Epithelial cell of prostate (primary cell): ENCODE data around the gene SOS1.
A peak's percentile ranks its signal among the peaks of the same experiment; 100 is the strongest.

Source experiments
- DNase-seq: peaks from one replicate; pipeline ENCODE4 v3.0.0-alpha.2; 2011; ENCODE audit warnings: low read depth, low spot score
- H3K27ac ChIP-seq: fragments of 450-650 bp; 2 replicates; pipeline ENCODE4 v1.5.1; 2017; ENCODE audit warnings: mild to moderate bottlenecking

The SOS1 gene

GRCh38 chr2:39050109-39050508 lies 70.7 kb downstream of the SOS1 start:
- peak overlapping the region; percentile 43 for H3K27ac ChIP-seq

GRCh38 chr2:39039072-39039471 lies 81.8 kb downstream of the SOS1 start:
- DNase-seq, result no peak
- no peak overlapping the region for H3K27ac ChIP-seq

More at GRCh38 chr2:39050109-39050508, 70.7 kb downstream of the SOS1 start:
- peak; percentile 37 for DNase-seq

- H3K27ac ChIP-seq, result peak overlapping the region; percentile 26
- no peak for DNase-seq
These were observed 86.9 kb downstream of the SOS1 start for GRCh38 chr2:39033980-39034379.

GRCh38 chr2:39027421-39027820 lies 93.4 kb downstream of the SOS1 start:
- no peak for DNase-seq

GRCh38 chr2:39024833-39025232 lies 96.0 kb downstream of the SOS1 start:
- DNase-seq, result peak; percentile 68
- H3K27ac ChIP-seq, result no peak overlapping the region

More at GRCh38 chr2:39027421-39027820, 93.4 kb downstream of the SOS1 start:
- H3K27ac ChIP-seq, result no peak overlapping the region

GRCh38 chr2:39023649-39024048 lies 97.2 kb downstream of the SOS1 start:
- H3K27ac ChIP-seq, result no peak overlapping the region
- no peak for DNase-seq

GRCh38 chr2:39022642-39023235 lies 98.1 kb downstream of the SOS1 start:
- H3K27ac ChIP-seq, result no peak overlapping the region
- DNase-seq, result no peak

GRCh38 chr2:39020383-39020782 lies 100.5 kb downstream of the SOS1 start:
- no peak for DNase-seq
- H3K27ac ChIP-seq, result no peak overlapping the region

- no peak for DNase-seq
- H3K27ac ChIP-seq, result no peak overlapping the region
These were observed 102.2 kb downstream of the SOS1 start for GRCh38 chr2:39018638-39019037.

- DNase-seq, result no peak
- no peak overlapping the region for H3K27ac ChIP-seq
These were observed 103.5 kb downstream of the SOS1 start for GRCh38 chr2:39017334-39017733.

- DNase-seq, result no peak
- no peak overlapping the region for H3K27ac ChIP-seq
These were observed 105.4 kb downstream of the SOS1 start for GRCh38 chr2:39015424-39015823.

GRCh38 chr2:39013871-39014270 lies 107.0 kb downstream of the SOS1 start:
- H3K27ac ChIP-seq, result no peak overlapping the region
- no peak for DNase-seq

- H3K27ac ChIP-seq, result no peak overlapping the region
- DNase-seq, result no peak
These were observed 112.2 kb downstream of the SOS1 start for GRCh38 chr2:39008665-39009064.

- DNase-seq, result no peak
- no peak overlapping the region for H3K27ac ChIP-seq
These were observed 112.9 kb downstream of the SOS1 start for GRCh38 chr2:39007875-39008504.

- DNase-seq, result no peak
- H3K27ac ChIP-seq, result no peak overlapping the region
These were observed 120.3 kb downstream of the SOS1 start for GRCh38 chr2:39000552-39000951.

- H3K27ac ChIP-seq, result peak overlapping the region; percentile 24
- peak; percentile 72 for DNase-seq
These were observed 123.1 kb downstream of the SOS1 start for GRCh38 chr2:38997781-38998180.

GRCh38 chr2:38991899-38992298 lies 129.0 kb downstream of the SOS1 start:
- no peak for DNase-seq
- H3K27ac ChIP-seq, result no peak overlapping the region

GRCh38 chr2:38988716-38989115 lies 132.1 kb downstream of the SOS1 start:
- DNase-seq, result no peak
- H3K27ac ChIP-seq, result no peak overlapping the region

- H3K27ac ChIP-seq, result no peak overlapping the region
- no peak for DNase-seq
These were observed 138.4 kb downstream of the SOS1 start for GRCh38 chr2:38982498-38982897.

- H3K27ac ChIP-seq, result no peak overlapping the region
- no peak for DNase-seq
These were observed 139.0 kb downstream of the SOS1 start for GRCh38 chr2:38981670-38982357.

- H3K27ac ChIP-seq, result no peak overlapping the region
- DNase-seq, result no peak
These were observed 139.7 kb downstream of the SOS1 start for GRCh38 chr2:38981003-38981669.
